Thyroid gland (tissue), 4 donors: ENCODE measurements around the gene PLXNB1. TPM values are rescaled to one million over a fixed set of nuclear protein-coding genes. Genes with fewer than 3 reads are reported as not detected.

Source experiments
- DNase-seq, 2 donors: peaks; one replicate each; pipeline ENCODE4 v3.0.0-alpha.2; 2019
- H3K27ac ChIP-seq, 3 donors: fragments of 200-600 bp; sonication (generic); 1 replicate in 2 of 3; 2 replicates in 1 of 3; pipeline ENCODE4 v1.5.1; 2016 to 2019; ENCODE audit warnings: mild to moderate bottlenecking in 1 of 3, moderate library complexity in 1 of 3
- H3K27me3 ChIP-seq: fragments of 200-600 bp; sonication (generic); one replicate; pipeline ENCODE4 v1.5.1; 2019
- H3K36me3 ChIP-seq, 2 donors: fragments of 200-600 bp; sonication (generic); one replicate each; pipeline ENCODE4 v1.5.1; 2016 to 2019
- H3K4me1 ChIP-seq, 2 donors: fragments of 200-600 bp; sonication (generic); one replicate each; pipeline ENCODE4 v1.5.1; 2017 to 2019
- H3K4me3 ChIP-seq, 3 donors: fragments of 200-600 bp; sonication (generic); replicated peaks in 1 of 3; 1 replicate in 2 of 3; 2 replicates in 1 of 3; pipeline ENCODE4 v1.5.1; 2016; ENCODE audit warnings: mild to moderate bottlenecking in 1 of 3
- H3K9me3 ChIP-seq: fragments of 200-600 bp; sonication (generic); one replicate; pipeline ENCODE4 v1.5.1; 2017
- POLR2A ChIP-seq, 2 donors: fragments of 450-650 bp; IDR thresholded peaks; one replicate each; pipeline ENCODE4 v1.6.1; 2017; ENCODE audit warnings: antibody characterized with exemption in 2 of 2, mild to moderate bottlenecking in 2 of 2, moderate library complexity in 1 of 2
- WGBS, 2 donors: methylation state at CpG; one replicate each; pipeline ENCODE4 v1.1.5; 2017; 5-methylcytosine and 5-hydroxymethylcytosine counted together
- intact Hi-C: fragments of 100-400 bp; cut with DNase I; formaldehyde crosslinking; loops from one replicate; pipeline ENCODE4 v1.15.1; 2023
- total RNA-seq, 4 donors: library from RNA; depleted of rRNA; stranded (reverse); fragments of >200 nt; gene quantifications; one replicate each; pipeline ENCODE4 v1.2.3, GENCODE V29; 2016
- TF ChIP-seq, protein P1 (sequence below), 6 experiments: fragments of 200-600 bp in 3 of 6; fragments of 450-650 bp in 3 of 6; sonication (generic) in 3 of 6; IDR thresholded peaks; one replicate each; pipeline ENCODE4 v1.5.1; 2016 to 2019; ENCODE audit warnings: antibody characterized with exemption in 6 of 6, mild to moderate bottlenecking in 2 of 6, inconsistent platforms in 1 of 6, moderate library complexity in 1 of 6

Gene PLXNB1
- total RNA-seq, 4 donors from 2014 or later: 126 to 216 (median 138) TPM

DNA sequence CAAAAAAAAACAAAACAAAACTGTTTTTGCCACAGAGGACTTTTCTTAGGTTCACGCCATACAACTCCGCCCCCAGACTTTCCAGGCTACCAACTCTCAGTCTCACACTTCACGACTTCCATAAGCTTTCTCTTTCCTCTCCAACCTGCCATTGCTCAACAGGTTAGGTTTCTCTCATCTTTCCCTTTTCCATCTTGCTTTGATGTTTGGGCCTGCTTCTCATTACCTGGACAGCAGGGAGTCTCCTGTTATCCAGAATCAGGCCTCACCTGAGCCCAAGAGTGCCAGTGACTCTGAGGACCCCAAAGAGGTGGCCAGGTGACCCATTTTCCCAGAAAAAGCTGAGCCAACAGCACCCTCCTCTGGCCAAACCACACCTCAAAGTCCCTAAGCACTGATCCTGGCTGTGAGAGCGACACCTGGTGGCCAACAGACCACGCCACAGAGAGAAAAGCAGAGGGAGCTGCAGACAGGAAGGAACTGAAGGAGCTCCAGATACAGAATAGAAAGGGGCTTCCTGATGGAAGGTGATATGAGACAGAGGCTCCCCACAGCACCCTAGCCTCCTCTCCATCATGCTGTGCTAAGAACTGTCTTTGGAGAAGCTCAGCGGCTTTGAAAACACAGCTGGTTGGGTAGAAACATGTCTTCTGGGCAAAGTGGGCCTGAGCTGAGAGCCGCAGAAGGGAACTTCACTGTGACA lies 6.0 kb upstream of the PLXNB1 start:
- Histone ChIP-seq H3K27ac (peak overlapping the region; percentile 95 to 96 (median 96)), H3K9me3 (no peaks in the 10 kb centered on the region), H3K36me3 (no peaks in the 10 kb centered on the region), H3K27me3 (no peaks in the 10 kb centered on the region), H3K4me1 (peaks cover 38 to 60% of the 10 kb centered on the region in 2 donors), H3K4me3 (no peak overlapping the region)
- TF ChIP-seq, protein P1, sequence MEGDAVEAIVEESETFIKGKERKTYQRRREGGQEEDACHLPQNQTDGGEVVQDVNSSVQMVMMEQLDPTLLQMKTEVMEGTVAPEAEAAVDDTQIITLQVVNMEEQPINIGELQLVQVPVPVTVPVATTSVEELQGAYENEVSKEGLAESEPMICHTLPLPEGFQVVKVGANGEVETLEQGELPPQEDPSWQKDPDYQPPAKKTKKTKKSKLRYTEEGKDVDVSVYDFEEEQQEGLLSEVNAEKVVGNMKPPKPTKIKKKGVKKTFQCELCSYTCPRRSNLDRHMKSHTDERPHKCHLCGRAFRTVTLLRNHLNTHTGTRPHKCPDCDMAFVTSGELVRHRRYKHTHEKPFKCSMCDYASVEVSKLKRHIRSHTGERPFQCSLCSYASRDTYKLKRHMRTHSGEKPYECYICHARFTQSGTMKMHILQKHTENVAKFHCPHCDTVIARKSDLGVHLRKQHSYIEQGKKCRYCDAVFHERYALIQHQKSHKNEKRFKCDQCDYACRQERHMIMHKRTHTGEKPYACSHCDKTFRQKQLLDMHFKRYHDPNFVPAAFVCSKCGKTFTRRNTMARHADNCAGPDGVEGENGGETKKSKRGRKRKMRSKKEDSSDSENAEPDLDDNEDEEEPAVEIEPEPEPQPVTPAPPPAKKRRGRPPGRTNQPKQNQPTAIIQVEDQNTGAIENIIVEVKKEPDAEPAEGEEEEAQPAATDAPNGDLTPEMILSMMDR (IDR thresholded peaks at IDR 0.05): peak; percentile 94 to 100 (median 99)
- TF ChIP-seq POLR2A (IDR thresholded peaks at IDR 0.05): peak in 1 of 2 donors; percentile 9
- 34 to 37% methylated on average over 7 of the region's 7 CpGs for WGBS, 2 donors
- peak; percentile 89 to 92 for DNase-seq
- intact Hi-C loops: loop anchor here (2.0 to 10.0 kb wide), 3 partner anchors 35 to 244 kb away; no protein-coding TSS in a partner anchor

DNA sequence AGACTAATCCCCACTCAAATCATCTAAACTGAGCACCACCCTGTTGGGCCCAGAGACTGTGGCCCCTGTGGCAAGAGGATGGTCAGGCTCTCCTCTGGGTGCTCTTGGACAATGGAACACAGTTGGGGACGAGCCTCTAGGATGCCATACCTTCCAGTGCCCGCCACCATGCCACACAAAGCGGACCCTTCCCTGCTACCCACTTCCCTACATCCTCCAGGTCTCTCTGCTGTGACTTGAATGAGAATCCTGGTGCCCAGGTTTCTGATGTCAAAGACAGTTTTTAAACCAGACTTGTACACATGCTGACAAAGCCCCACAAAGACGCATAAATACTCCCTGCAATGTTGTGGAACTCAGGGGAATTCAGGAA lies 5.3 kb upstream of the PLXNB1 start:
- intact Hi-C loops: loop anchor here (5.0 to 10.0 kb wide), 2 partner anchors 160 to 243 kb away; no protein-coding TSS in a partner anchor
- no peak for TF ChIP-seq POLR2A (IDR thresholded peaks at IDR 0.05)
- DNase-seq: no peak
- Histone ChIP-seq H3K4me3 (no peak overlapping the region), H3K9me3 (no peaks in the 10 kb centered on the region), H3K27ac (peak overlapping the region; percentile 95 to 96 (median 96)), H3K4me1 (peaks cover 42 to 67% of the 10 kb centered on the region in 2 donors), H3K27me3 (no peaks in the 10 kb centered on the region), H3K36me3 (no peaks in the 10 kb centered on the region)
- WGBS, 2 donors: 90 to 91% methylated on average over 4 of the region's 4 CpGs

DNA sequence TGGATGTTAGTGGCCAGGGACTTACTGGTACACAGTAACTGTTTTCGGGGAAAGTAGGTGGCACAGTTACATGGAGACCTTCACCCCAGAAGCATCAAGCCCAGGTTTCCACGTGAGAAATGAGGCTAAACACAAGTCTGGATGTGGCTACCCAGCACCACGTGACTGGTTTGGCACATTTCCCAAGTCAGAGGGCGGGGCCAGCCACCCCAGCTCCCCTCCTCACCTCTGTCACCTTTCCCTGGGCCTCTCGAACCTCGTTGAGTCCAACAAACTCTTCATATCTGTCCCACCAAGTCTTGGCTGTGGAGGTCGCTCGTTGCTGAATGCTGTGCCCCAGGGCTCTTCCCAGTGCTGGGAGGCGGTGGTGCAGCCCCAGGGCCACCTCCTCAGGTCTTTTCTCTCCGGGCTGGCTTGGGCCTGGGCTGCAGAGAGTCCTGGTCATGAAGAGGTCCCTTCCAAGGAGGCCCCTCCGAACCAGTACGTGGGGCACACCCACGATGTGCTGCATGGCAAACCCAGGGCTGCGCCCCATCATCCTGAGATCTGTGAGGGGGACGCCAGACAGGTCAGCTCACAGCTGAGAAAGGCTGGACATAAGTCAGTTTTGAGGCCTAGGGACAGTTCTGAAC lies 4.8 kb upstream of the PLXNB1 start:
- Histone ChIP-seq H3K4me1 (peaks cover 46 to 70% of the 10 kb centered on the region in 2 donors), H3K27ac (peak overlapping the region; percentile 95 to 96 (median 96)), H3K9me3 (no peaks in the 10 kb centered on the region), H3K36me3 (no peaks in the 10 kb centered on the region), H3K27me3 (no peaks in the 10 kb centered on the region), H3K4me3 (no peak overlapping the region)
- WGBS, 2 donors: 58 to 73% methylated on average over 12 to 13 of the region's 15 CpGs
- peak in 1 of 2 donors; percentile 39 for DNase-seq
- intact Hi-C loops: loop anchor here (5.0 to 10.0 kb wide), 2 partner anchors 160 to 242 kb away; no protein-coding TSS in a partner anchor
- TF ChIP-seq POLR2A (IDR thresholded peaks at IDR 0.05): no peak
- TF ChIP-seq, protein P1 (IDR thresholded peaks at IDR 0.05): no peak

DNA sequence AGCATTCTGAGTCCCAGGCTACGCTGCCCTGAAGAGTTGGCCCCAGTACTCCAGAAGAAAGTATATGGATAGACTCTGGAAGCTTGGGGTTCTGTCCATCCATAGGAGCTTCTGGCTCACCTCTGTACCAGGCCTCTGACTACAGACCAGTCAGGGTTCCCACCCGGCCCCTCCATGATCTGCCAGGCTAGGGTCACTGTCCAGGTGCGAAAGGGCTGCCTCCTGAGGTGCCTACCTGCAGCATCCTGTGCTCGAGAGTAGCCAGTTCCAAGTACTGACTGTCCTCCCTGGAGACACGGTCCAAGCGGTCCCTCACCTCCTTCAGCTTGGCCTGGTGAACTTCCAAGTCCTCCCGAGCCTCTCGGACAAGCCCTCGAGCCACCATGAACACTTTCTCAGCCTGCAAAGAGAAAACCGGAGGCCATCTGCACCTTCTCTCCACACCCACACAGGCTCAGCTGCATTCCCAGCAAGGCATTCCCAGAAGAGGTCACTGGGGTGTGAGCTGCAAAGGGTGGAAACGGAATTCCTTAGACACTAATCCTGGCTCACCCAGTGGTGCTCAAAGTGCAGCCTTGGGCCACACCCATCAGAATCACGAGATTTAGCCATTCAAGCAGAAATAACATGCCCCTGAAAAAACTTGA lies 3.7 kb upstream of the PLXNB1 start:
- Histone ChIP-seq H3K4me1 (peaks cover 46 to 64% of the 10 kb centered on the region in 2 donors), H3K36me3 (no peaks in the 10 kb centered on the region), H3K4me3 (no peak overlapping the region), H3K9me3 (no peaks in the 10 kb centered on the region), H3K27me3 (no peaks in the 10 kb centered on the region), H3K27ac (peak overlapping the region; percentile 95 to 96 (median 96))
- peak; percentile 82 to 85 for DNase-seq
- TF ChIP-seq POLR2A (IDR thresholded peaks at IDR 0.05): peak in 1 of 2 donors; percentile 68
- TF ChIP-seq, protein P1 (IDR thresholded peaks at IDR 0.05): no peak
- WGBS, 2 donors: 50 to 54% methylated on average over 11 of the region's 12 CpGs
- intact Hi-C loops: loop anchor here (10.0 kb wide), 1 partner anchor 159 kb away; no protein-coding TSS in a partner anchor
